Measurements from ENCODE around the gene MDN1. TPM values are rescaled to one million over a fixed set of nuclear protein-coding genes. Genes with fewer than 3 reads are reported as not detected.
A peak's percentile ranks its signal among the peaks of the same experiment; 100 is the strongest.
"Not testable (repeated sequence)": the region's sequence is repeated elsewhere in the genome, so short reads cannot be mapped to it uniquely, and the experiment has no call there.

The MDN1 gene
- total RNA-seq, 1 donor from 2014 or later, result 22.6 TPM

GRCh38 chr6:89679215-89680120 is 140.1 kb downstream of the MDN1 start:
- intact Hi-C loops (cut with DNase I), result no loop called here
- peak; percentile 30 for ATAC-seq (ENCODE audit: poor library complexity)
- DNase-seq, result no peak

GRCh38 chr6:89678531-89678930 is 141.1 kb downstream of the MDN1 start:
- ATAC-seq (ENCODE audit: poor library complexity), result no peak
- intact Hi-C loops (cut with DNase I), result no loop called here
- DNase-seq, result no peak

GRCh38 chr6:89675949-89676748 is 143.4 kb downstream of the MDN1 start:
- ATAC-seq (ENCODE audit: poor library complexity) (peak; percentile 64), DNase-seq (no peak)
- intact Hi-C loops (cut with DNase I), result no loop called here

- DNase-seq, result no peak
- intact Hi-C loops (cut with DNase I), result no loop called here
- ATAC-seq (ENCODE audit: poor library complexity), result peak; percentile 75
Observed at GRCh38 chr6:89670935-89671565, 148.5 kb downstream of the MDN1 start.

- DNase-seq (no peak), ATAC-seq (ENCODE audit: poor library complexity) (peak; percentile 26)
- intact Hi-C loops (cut with DNase I), result no loop called here
Observed at GRCh38 chr6:89669002-89669401, 150.6 kb downstream of the MDN1 start.

GRCh38 chr6:89667872-89668556 is 151.6 kb downstream of the MDN1 start:
- intact Hi-C loops (cut with DNase I), result no loop called here
- no peak for ATAC-seq (ENCODE audit: poor library complexity)
- no peak for DNase-seq

GRCh38 chr6:89662659-89663223 is 156.9 kb downstream of the MDN1 start:
- peak; percentile 23 for ATAC-seq (ENCODE audit: poor library complexity)
- intact Hi-C loops (cut with DNase I), result no loop called here
- no peak for DNase-seq

GRCh38 chr6:89661559-89661958 is 158.0 kb downstream of the MDN1 start:
- intact Hi-C loops (cut with DNase I), result no loop called here
- ATAC-seq (ENCODE audit: poor library complexity) (peak; percentile 55), DNase-seq (no peak)

GRCh38 chr6:89660981-89661380 is 158.6 kb downstream of the MDN1 start:
- intact Hi-C loops (cut with DNase I), result no loop called here
- ATAC-seq (ENCODE audit: poor library complexity) (peak; percentile 18), DNase-seq (no peak)

GRCh38 chr6:89657445-89658158 is 162.0 kb downstream of the MDN1 start:
- no peak for DNase-seq
- intact Hi-C loops (cut with DNase I), result no loop called here

GRCh38 chr6:89655122-89655521 is 164.5 kb downstream of the MDN1 start:
- DNase-seq (no peak), ATAC-seq (ENCODE audit: poor library complexity) (no peak)
- intact Hi-C loops (cut with DNase I), result no loop called here

More at GRCh38 chr6:89657445-89658158, 162.0 kb downstream of the MDN1 start:
- ATAC-seq (ENCODE audit: poor library complexity), result no peak

GRCh38 chr6:89650579-89650978 is 169.0 kb downstream of the MDN1 start:
- ATAC-seq (ENCODE audit: poor library complexity) (no peak), DNase-seq (no peak)
- intact Hi-C loops (cut with DNase I), result no loop called here

- no peak for DNase-seq
- ATAC-seq (ENCODE audit: poor library complexity), result no peak
- intact Hi-C loops (cut with DNase I), result no loop called here
Observed at GRCh38 chr6:89649682-89650081, 169.9 kb downstream of the MDN1 start.

GRCh38 chr6:89644864-89645263 is 174.7 kb downstream of the MDN1 start:
- intact Hi-C loops (cut with DNase I), result no loop called here
- no peak for ATAC-seq (ENCODE audit: poor library complexity)
- no peak for DNase-seq

GRCh38 chr6:89643406-89643805 is 176.2 kb downstream of the MDN1 start:
- no peak for DNase-seq
- intact Hi-C loops (cut with DNase I), result no loop called here
- peak; percentile 45 for ATAC-seq (ENCODE audit: poor library complexity)

GRCh38 chr6:89642956-89643355 is 176.6 kb downstream of the MDN1 start:
- no peak for ATAC-seq (ENCODE audit: poor library complexity)
- intact Hi-C loops (cut with DNase I), result no loop called here
- DNase-seq, result no peak

- ATAC-seq (ENCODE audit: poor library complexity); intact Hi-C loops (cut with DNase I): not testable (repeated sequence)
Observed at GRCh38 chr6:89641581-89641980, 178.0 kb downstream of the MDN1 start.

GRCh38 chr6:89640804-89641203 is 178.8 kb downstream of the MDN1 start:
- intact Hi-C loops (cut with DNase I), result no loop called here
- DNase-seq, result no peak
- no peak for ATAC-seq (ENCODE audit: poor library complexity)

More at GRCh38 chr6:89641581-89641980, 178.0 kb downstream of the MDN1 start:
- DNase-seq, result not testable (repeated sequence)

Data from Right ventricle myocardium superior (tissue), 1 donor.